ENCODE data around the gene GPR15.
A peak's percentile ranks its signal among the peaks of the same experiment; 100 is the strongest.
"Not testable (repeated sequence)": the region's sequence is repeated elsewhere in the genome, so short reads cannot be mapped to it uniquely, and the experiment has no call there.

GPR15 gene

GRCh38 chr3:98558100-98558827, 26.5 kb downstream of the GPR15 start:
- no peak for DNase-seq (ENCODE audit: low spot score)

DNA sequence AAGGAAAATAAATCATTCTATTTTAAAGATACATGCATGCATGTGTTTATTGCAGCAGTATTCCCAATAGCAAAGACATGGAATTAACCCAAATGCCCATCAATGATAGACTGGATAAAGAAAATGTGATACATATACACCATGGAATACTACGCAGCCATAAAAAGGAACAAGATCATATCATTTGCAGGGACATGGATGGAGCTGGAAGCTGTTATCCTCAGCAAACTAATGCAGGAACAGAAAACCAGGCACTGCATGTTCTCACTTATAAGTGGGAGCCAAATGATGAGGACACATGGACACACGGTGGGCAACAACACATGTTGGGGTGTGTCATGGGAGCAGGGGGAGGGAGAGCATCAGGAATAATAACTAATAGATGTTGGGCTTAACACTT, 28.0 kb downstream of the GPR15 start:
- DNase-seq (ENCODE audit: low spot score) = not testable (repeated sequence)

DNA sequence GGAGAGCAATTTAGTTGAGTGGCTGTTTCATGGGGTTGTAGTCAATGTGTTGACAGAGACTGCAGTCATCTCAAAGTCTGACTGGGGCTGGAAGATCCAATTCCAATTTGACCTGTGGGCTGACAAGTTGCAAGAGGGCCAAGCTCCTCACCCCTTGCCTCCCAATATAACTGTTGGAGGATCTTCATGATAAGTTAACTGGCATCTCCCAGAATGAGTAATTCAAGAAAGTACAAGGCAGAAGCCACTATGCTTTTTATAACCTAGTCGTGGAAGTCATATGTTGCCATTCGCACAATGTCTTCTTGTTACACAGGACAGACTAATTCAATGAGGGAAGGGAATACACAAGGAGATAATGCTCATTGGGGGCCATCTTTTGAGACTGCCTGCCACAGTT, 29.1 kb downstream of the GPR15 start:
- DNase-seq (ENCODE audit: low spot score) = no peak

DNA sequence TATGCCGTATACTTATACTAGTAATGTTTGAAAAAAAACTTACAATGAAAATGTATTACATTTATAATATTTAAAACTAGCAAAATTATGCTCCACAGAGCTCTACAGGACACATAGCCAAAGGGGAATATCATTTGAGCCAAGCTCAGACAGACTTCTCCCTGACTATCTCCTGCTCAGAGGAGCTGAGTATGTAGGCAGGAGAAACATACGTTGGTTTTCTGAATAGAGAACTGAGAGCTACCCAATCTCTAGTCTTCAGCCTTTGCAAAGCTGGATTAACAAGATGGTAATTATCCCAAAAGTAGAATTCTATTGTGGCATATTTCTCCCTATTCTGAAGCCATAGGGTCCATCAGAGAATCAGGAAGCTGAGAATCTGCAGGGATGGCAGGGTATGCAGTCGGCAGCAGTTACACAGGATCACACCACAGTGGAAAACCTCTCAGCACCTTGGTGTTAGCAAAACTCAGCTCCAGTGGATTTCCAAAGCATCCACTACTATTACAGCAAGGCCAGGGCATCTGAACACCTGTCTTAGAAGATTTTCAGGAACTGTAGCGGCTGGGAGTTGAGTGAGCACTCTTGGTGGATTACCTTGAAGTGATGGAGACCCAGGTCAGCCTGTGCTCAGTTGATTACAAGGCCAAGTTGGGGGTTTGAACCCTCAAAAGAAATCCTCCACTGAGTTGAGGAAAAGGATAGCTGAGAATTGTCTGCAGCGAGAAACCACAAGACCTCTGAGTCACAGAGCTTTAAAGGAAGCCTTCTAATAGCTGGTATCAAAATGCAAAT, 30.1 kb downstream of the GPR15 start:
- DNase-seq (ENCODE audit: low spot score) = peak; percentile 55

DNA sequence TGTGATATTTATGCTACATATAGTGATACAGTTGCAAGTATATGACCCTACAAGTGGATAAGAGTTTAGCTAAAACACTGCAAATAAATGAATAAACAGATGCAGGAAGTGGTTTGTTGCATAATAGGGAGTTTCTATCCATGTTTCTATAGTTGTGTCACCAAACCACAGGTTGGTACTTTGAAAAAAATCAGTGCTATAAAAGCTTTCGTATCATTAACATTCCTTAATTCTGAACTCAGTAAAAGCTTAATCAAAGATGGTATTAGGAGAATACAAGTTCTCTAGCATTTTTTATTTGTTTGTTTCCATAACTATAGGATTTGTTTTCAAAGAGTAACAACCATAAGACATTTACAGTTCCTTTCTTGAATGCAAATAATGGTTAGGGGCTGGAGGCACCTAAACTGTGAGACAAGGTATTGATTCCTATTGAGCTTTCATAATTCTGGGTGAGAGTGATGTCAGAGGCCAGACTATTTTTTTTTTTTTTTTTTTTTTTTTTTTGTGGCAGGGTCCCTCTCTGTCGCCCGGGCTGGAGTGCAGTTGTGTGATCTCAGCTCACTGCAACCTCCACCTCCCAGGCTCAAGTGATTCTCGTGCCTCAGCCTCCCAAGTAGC, 32.0 kb downstream of the GPR15 start:
- peak; percentile 65 for DNase-seq (ENCODE audit: low spot score)

DNA sequence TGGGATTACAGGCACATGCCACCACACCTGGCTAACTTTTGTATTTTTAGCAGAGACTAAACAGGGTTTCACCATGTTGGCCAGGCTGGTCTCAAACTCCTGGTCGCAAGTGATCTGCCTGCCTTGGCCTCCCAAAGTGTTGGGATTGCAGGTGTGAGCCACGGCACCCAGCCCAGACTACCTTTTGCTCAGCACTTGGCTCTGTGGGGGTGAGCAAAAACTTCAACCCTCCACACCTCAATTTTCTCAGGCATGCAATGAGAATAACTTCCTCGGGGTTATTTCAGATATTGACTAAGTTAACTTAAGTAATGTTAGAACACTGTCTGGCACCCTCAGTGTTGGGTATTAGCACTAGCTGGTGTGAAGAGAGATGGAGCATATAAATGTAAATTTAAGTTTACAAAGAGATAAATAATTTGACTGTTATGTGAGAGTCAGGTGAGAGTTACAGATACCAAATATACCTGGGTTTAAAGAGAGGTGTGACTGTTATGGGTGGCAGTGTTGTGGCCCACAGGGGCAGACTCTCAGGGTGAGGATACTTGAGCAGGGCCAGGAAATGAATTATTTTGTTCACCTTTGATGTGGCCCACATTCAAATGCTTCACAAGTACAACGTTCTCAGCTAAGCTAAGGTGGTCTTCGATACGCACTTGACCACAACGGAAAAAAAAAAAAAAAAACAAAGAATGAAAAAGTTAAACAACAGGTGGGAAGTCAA, 32.7 kb downstream of the GPR15 start:
- peak; percentile 71 for DNase-seq (ENCODE audit: low spot score)

DNA sequence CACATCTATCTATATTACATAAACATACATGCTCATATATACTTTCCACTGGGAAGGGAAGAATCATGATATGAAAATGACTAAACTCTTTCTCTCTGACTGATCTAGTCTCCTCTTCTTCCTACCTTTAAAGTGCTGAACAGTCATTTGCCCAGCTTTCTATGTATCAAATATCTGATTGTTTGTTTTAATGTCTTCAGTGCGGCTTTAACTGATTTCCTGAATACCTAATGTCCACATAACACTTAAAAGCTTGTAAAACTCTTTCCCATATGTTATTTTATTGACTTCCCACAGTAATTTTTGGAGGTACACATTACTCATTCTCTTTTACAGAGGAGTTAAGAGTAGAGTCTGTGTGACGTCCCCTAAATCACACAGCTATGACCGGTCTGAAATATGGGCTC, 33.5 kb downstream of the GPR15 start:
- no peak for DNase-seq (ENCODE audit: low spot score)

DNA sequence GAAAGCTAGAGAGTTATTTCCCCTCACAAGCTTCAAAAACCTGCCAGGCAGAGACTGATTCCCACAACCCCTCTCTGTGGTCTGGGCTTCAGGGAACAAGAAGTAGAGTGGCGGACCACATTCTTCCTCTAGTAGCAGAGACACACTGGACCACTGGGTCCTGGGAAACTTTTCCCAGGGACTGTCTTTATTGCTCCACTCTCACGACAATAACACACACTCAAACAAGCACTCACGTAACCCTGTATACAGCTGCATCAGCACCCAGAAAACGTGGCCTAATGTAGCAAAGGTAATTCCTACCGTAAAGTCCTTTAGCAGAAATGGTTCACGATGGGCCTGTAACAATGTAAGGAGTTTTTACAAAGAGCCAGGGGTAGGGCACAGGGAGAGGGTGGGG, 34.1 kb downstream of the GPR15 start:
- DNase-seq (ENCODE audit: low spot score) = no peak

- peak; percentile 32 for DNase-seq (ENCODE audit: low spot score)
Measured at GRCh38 chr3:98567666-98568270, 36.0 kb downstream of the GPR15 start.

DNA sequence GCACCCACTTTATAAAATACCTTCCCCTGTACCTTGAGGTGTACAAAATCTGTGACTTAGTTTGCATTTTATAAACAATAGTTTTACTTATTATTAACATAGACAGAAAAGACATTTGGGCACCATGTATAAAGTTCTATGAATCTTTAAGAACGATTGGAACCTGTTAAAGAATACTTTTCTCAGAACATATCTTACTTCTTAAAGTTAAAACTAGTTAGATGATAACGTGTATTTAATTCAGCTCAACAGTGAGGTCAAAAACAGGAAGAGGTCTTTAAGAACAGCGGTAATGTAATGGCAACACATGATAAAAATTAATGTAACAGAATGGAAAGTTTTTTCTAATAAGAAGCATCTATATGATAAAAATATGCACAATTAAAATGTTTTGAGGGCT, 36.6 kb downstream of the GPR15 start:
- DNase-seq (ENCODE audit: low spot score) = no peak

GRCh38 chr3:98573181-98573728, 41.5 kb downstream of the GPR15 start:
- DNase-seq (ENCODE audit: low spot score) = peak; percentile 39

DNA sequence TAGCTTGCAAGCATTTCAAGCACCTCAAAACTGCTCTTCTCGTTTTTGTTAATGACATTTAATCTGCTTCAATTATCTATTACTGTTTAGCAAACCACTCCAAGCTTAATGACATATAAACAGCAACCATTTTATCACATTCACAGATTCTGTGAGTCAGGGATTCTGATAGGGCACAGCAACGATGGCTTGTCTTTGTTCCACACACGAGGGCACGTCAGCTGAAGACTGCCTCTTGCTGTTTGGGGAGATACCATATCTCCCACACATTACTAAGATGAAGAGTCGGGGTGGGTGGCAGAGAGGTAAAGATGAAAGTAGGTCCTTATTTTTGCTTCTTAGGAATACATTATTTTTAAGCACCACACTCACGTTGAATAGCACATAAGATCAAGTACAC, 42.4 kb downstream of the GPR15 start:
- DNase-seq (ENCODE audit: low spot score) = no peak

- DNase-seq (ENCODE audit: low spot score) = no peak
Measured at GRCh38 chr3:98577178-98577895, 45.6 kb downstream of the GPR15 start.

DNA sequence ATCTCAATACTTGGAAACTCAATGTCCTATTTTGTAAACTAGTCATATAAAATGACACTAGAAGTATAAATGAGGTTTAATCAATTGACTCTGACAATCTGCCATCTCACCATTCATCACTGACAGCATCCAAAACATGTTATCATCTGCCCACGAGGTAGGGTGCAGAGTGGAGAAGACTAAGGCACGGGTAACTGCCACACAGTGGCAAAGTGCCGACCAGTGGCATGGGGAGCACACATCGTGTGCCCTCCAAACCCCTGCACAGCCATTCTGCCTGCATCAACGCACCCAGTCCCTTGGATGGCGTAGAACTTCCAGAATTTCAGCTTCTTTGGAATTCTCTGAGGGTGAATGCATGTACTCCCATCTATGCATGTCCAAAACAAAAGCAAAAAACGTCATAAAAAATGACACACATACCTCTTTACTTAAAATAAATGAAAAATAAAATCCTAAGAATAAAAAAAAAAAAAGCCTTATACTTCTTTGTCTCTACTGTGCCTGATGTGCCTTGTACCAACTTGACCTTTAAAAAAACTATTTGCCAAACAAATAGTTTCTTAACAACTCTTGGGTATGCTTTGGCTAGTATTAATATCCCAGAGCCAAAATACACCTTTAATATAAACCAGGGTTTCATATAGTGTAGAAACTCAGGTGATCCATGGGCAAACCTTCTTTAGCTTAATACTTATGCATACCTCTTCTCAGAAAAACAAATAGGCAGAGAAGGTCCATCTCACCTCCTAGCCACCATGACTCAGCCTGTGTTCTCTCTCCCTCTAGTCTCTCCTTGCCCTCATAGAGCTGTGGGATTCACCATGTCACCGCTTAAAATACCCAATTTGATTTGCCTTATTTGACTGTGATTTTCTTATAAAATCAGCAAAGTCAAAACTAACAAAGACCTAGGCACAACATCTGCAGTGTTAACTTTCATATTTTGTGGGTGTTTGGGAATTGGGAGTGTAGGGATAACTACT, 48.9 kb downstream of the GPR15 start:
- no peak for DNase-seq (ENCODE audit: low spot score)

- DNase-seq (ENCODE audit: low spot score) = no peak
Measured at GRCh38 chr3:98581474-98581873, 49.7 kb downstream of the GPR15 start.

GRCh38 chr3:98582042-98582441, 50.3 kb downstream of the GPR15 start:
- no peak for DNase-seq (ENCODE audit: low spot score)

GRCh38 chr3:98583766-98584165, 52.0 kb downstream of the GPR15 start:
- no peak for DNase-seq (ENCODE audit: low spot score)

Measured in CD4-positive, alpha-beta T cell treated with Interleukin-6 at 100 ng/mL for 8 hours (primary cell).